ENCODE results near the gene TTC28.

TTC28 gene

DNA sequence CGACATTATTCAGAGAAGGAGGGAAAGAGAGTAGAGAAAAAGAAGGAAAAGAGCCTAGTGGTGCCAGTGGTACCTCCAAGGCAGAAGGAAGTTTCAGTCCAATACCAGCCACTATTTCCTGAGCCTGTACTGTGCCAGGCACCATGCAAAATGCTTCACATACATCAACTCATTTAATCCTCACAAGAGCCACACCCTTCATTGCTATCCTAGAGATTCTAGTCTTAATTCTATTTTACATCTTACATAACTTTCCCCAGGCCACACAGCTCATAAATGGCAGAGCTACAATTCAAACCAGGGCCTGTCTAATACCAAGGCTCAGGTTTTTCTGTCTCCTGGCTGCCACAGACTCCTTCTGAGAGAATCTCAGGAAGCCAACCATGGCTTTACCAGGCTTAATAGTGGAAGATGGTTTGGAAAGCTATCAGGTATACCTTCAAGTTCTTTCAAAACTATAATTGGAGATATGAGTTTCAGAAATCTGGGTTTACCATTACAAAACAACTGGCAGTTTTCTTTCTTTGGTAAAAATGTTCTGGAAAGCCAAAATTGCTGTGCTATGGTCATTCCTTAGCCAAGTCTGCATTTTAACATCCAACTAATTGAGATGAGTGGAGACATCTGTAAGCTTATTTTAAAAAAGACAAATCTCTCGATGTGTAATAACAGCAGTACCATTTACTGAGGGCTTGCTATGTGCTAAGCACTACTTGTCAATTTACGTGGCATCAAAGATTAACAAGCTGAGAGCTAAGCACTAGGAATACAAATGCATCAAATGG lies 535.5 kb downstream of the TTC28 start:
- no peaks in the 10 kb centered on the region for H4K20me1 ChIP-seq (ENCODE audit: low read depth, low read length)
- no peaks in the 10 kb centered on the region for H3F3A ChIP-seq (ENCODE audit: insufficient read depth)
- no peak overlapping the region for H3K27ac ChIP-seq (ENCODE audit: low read depth, low read length)
- no peak for TF ChIP-seq EZH2phosphoT487 (conservative IDR thresholded peaks at IDR 0.05; ENCODE audit: low read length)
- TF ChIP-seq, protein P1, sequence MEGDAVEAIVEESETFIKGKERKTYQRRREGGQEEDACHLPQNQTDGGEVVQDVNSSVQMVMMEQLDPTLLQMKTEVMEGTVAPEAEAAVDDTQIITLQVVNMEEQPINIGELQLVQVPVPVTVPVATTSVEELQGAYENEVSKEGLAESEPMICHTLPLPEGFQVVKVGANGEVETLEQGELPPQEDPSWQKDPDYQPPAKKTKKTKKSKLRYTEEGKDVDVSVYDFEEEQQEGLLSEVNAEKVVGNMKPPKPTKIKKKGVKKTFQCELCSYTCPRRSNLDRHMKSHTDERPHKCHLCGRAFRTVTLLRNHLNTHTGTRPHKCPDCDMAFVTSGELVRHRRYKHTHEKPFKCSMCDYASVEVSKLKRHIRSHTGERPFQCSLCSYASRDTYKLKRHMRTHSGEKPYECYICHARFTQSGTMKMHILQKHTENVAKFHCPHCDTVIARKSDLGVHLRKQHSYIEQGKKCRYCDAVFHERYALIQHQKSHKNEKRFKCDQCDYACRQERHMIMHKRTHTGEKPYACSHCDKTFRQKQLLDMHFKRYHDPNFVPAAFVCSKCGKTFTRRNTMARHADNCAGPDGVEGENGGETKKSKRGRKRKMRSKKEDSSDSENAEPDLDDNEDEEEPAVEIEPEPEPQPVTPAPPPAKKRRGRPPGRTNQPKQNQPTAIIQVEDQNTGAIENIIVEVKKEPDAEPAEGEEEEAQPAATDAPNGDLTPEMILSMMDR (IDR thresholded peaks at IDR 0.05; ENCODE audit: insufficient read depth, low read length, poor library complexity, severe bottlenecking): no peak
- H3K4me3 ChIP-seq (ENCODE audit: insufficient read depth, low read length, poor library complexity, severe bottlenecking): no peak overlapping the region
- no peak overlapping the region for H3K9ac ChIP-seq (ENCODE audit: low read length)
- H3K9me2 ChIP-seq (replicated peaks; ENCODE audit: insufficient read depth, low read length): no peaks in the 10 kb centered on the region
- H3K36me3 ChIP-seq (ENCODE audit: low read length): no peaks in the 10 kb centered on the region
- no peaks in the 10 kb centered on the region for H3K9me3 ChIP-seq (ENCODE audit: insufficient read depth, low read length)
- H3K79me2 ChIP-seq (ENCODE audit: insufficient read depth, low read length): no peaks in the 10 kb centered on the region
- H3K27me3 ChIP-seq (ENCODE audit: low read length): no peaks in the 10 kb centered on the region
- H3K4me2 ChIP-seq (ENCODE audit: low read depth, low read length, poor library complexity, severe bottlenecking): no peak overlapping the region
- H2AFZ ChIP-seq (ENCODE audit: low read depth, low read length, severe bottlenecking): no peak overlapping the region

- Histone ChIP-seq H3K36me3 (ENCODE audit: low read length) (no peaks in the 10 kb centered on the region), H3K27me3 (ENCODE audit: low read length) (no peaks in the 10 kb centered on the region), H3K9me3 (ENCODE audit: insufficient read depth, low read length) (no peaks in the 10 kb centered on the region), H3K27ac (ENCODE audit: low read depth, low read length) (no peak overlapping the region), H3K79me2 (ENCODE audit: insufficient read depth, low read length) (no peaks in the 10 kb centered on the region), H3K9ac (ENCODE audit: low read length) (no peak overlapping the region), H3K4me3 (ENCODE audit: insufficient read depth, low read length, poor library complexity, severe bottlenecking) (no peak overlapping the region), H3K9me2 (replicated peaks; ENCODE audit: insufficient read depth, low read length) (no peaks in the 10 kb centered on the region), H2AFZ (ENCODE audit: low read depth, low read length, severe bottlenecking) (no peak overlapping the region), H4K20me1 (ENCODE audit: low read depth, low read length) (no peaks in the 10 kb centered on the region), H3F3A (ENCODE audit: insufficient read depth) (no peaks in the 10 kb centered on the region), H3K4me2 (ENCODE audit: low read depth, low read length, poor library complexity, severe bottlenecking) (no peak overlapping the region)
- TF ChIP-seq, protein P1 (IDR thresholded peaks at IDR 0.05; ENCODE audit: insufficient read depth, low read length, poor library complexity, severe bottlenecking): no peak
- TF ChIP-seq EZH2phosphoT487 (conservative IDR thresholded peaks at IDR 0.05; ENCODE audit: low read length): no peak
These were observed 536.3 kb downstream of the TTC28 start for GRCh38 chr22:28143241-28143865.

GRCh38 chr22:28142361-28142961 lies 537.2 kb downstream of the TTC28 start:
- no peak overlapping the region for H3K9ac ChIP-seq (ENCODE audit: low read length)
- H2AFZ ChIP-seq (ENCODE audit: low read depth, low read length, severe bottlenecking): no peak overlapping the region
- H3K79me2 ChIP-seq (ENCODE audit: insufficient read depth, low read length): no peaks in the 10 kb centered on the region
- H3K27ac ChIP-seq (ENCODE audit: low read depth, low read length): no peak overlapping the region
- no peak for TF ChIP-seq EZH2phosphoT487 (conservative IDR thresholded peaks at IDR 0.05; ENCODE audit: low read length)
- TF ChIP-seq, protein P1 (IDR thresholded peaks at IDR 0.05; ENCODE audit: insufficient read depth, low read length, poor library complexity, severe bottlenecking): no peak
- no peaks in the 10 kb centered on the region for H3K9me3 ChIP-seq (ENCODE audit: insufficient read depth, low read length)
- no peak overlapping the region for H3K4me2 ChIP-seq (ENCODE audit: low read depth, low read length, poor library complexity, severe bottlenecking)
- no peaks in the 10 kb centered on the region for H3F3A ChIP-seq (ENCODE audit: insufficient read depth)
- no peaks in the 10 kb centered on the region for H4K20me1 ChIP-seq (ENCODE audit: low read depth, low read length)
- H3K9me2 ChIP-seq (replicated peaks; ENCODE audit: insufficient read depth, low read length): no peaks in the 10 kb centered on the region
- no peaks in the 10 kb centered on the region for H3K36me3 ChIP-seq (ENCODE audit: low read length)
- no peak overlapping the region for H3K4me3 ChIP-seq (ENCODE audit: insufficient read depth, low read length, poor library complexity, severe bottlenecking)
- H3K27me3 ChIP-seq (ENCODE audit: low read length): no peaks in the 10 kb centered on the region

All from SU-DHL-6 (cell line).